ENCODE results near the gene NOM1.

The NOM1 gene

GRCh38 chr7:156962897-156963296, 13.4 kb downstream of the NOM1 start:
- no peak for DNase-seq (ENCODE audit: low read depth)
- Histone ChIP-seq H3K4me1 (ENCODE audit: control insufficient read depth, insufficient read depth, low read length) (no peaks in the 10 kb centered on the region), H3K27me3 (replicated peaks; ENCODE audit: control insufficient read depth, insufficient read depth, low read length) (no peaks in the 10 kb centered on the region), H3K9me3 (ENCODE audit: control insufficient read depth, low read length) (no peaks in the 10 kb centered on the region), H3K36me3 (ENCODE audit: control insufficient read depth, insufficient read depth, low read length, severe bottlenecking) (peaks cover 91% of the 10 kb centered on the region), H3K9ac (ENCODE audit: low read length) (no peak overlapping the region), H3K4me3 (ENCODE audit: low read length) (no peak overlapping the region)

GRCh38 chr7:156963472-156963871, 14.0 kb downstream of the NOM1 start:
- H3K27me3 ChIP-seq (replicated peaks; ENCODE audit: control insufficient read depth, insufficient read depth, low read length): no peaks in the 10 kb centered on the region
- no peak for DNase-seq (ENCODE audit: low read depth)
- H3K9ac ChIP-seq (ENCODE audit: low read length): no peak overlapping the region
- no peaks in the 10 kb centered on the region for H3K4me1 ChIP-seq (ENCODE audit: control insufficient read depth, insufficient read depth, low read length)
- peaks cover 87% of the 10 kb centered on the region for H3K36me3 ChIP-seq (ENCODE audit: control insufficient read depth, insufficient read depth, low read length, severe bottlenecking)
- H3K4me3 ChIP-seq (ENCODE audit: low read length): no peak overlapping the region
- no peaks in the 10 kb centered on the region for H3K9me3 ChIP-seq (ENCODE audit: control insufficient read depth, low read length)

GRCh38 chr7:156964971-156965370, 15.5 kb downstream of the NOM1 start:
- no peak overlapping the region for H3K9ac ChIP-seq (ENCODE audit: low read length)
- peaks cover 86% of the 10 kb centered on the region for H3K36me3 ChIP-seq (ENCODE audit: control insufficient read depth, insufficient read depth, low read length, severe bottlenecking)
- no peaks in the 10 kb centered on the region for H3K9me3 ChIP-seq (ENCODE audit: control insufficient read depth, low read length)
- H3K27me3 ChIP-seq (replicated peaks; ENCODE audit: control insufficient read depth, insufficient read depth, low read length): no peaks in the 10 kb centered on the region
- no peak overlapping the region for H3K4me3 ChIP-seq (ENCODE audit: low read length)
- no peak for DNase-seq (ENCODE audit: low read depth)
- no peaks in the 10 kb centered on the region for H3K4me1 ChIP-seq (ENCODE audit: control insufficient read depth, insufficient read depth, low read length)

GRCh38 chr7:156966387-156966786, 16.9 kb downstream of the NOM1 start:
- Histone ChIP-seq H3K36me3 (ENCODE audit: control insufficient read depth, insufficient read depth, low read length, severe bottlenecking) (peaks cover 83% of the 10 kb centered on the region), H3K9me3 (ENCODE audit: control insufficient read depth, low read length) (no peaks in the 10 kb centered on the region), H3K9ac (ENCODE audit: low read length) (no peak overlapping the region), H3K4me1 (ENCODE audit: control insufficient read depth, insufficient read depth, low read length) (no peaks in the 10 kb centered on the region), H3K27me3 (replicated peaks; ENCODE audit: control insufficient read depth, insufficient read depth, low read length) (no peaks in the 10 kb centered on the region), H3K4me3 (ENCODE audit: low read length) (no peak overlapping the region)
- no peak for DNase-seq (ENCODE audit: low read depth)

GRCh38 chr7:156968183-156968582, 18.7 kb downstream of the NOM1 start:
- no peak for DNase-seq (ENCODE audit: low read depth)
- peaks cover 73% of the 10 kb centered on the region for H3K36me3 ChIP-seq (ENCODE audit: control insufficient read depth, insufficient read depth, low read length, severe bottlenecking)
- no peaks in the 10 kb centered on the region for H3K9me3 ChIP-seq (ENCODE audit: control insufficient read depth, low read length)
- H3K9ac ChIP-seq (ENCODE audit: low read length): no peak overlapping the region
- no peaks in the 10 kb centered on the region for H3K27me3 ChIP-seq (replicated peaks; ENCODE audit: control insufficient read depth, insufficient read depth, low read length)
- H3K4me3 ChIP-seq (ENCODE audit: low read length): no peak overlapping the region
- H3K4me1 ChIP-seq (ENCODE audit: control insufficient read depth, insufficient read depth, low read length): no peaks in the 10 kb centered on the region

GRCh38 chr7:156969972-156970420, 20.5 kb downstream of the NOM1 start:
- H3K4me1 ChIP-seq (ENCODE audit: control insufficient read depth, insufficient read depth, low read length): no peaks in the 10 kb centered on the region
- H3K36me3 ChIP-seq (ENCODE audit: control insufficient read depth, insufficient read depth, low read length, severe bottlenecking): peaks cover 55% of the 10 kb centered on the region
- H3K9ac ChIP-seq (ENCODE audit: low read length): no peak overlapping the region
- H3K27me3 ChIP-seq (replicated peaks; ENCODE audit: control insufficient read depth, insufficient read depth, low read length): no peaks in the 10 kb centered on the region
- peak; percentile 72 for DNase-seq (ENCODE audit: low read depth)
- H3K9me3 ChIP-seq (ENCODE audit: control insufficient read depth, low read length): no peaks in the 10 kb centered on the region
- H3K4me3 ChIP-seq (ENCODE audit: low read length): no peak overlapping the region

GRCh38 chr7:156975620-156976019, 26.1 kb downstream of the NOM1 start:
- no peak overlapping the region for H3K9ac ChIP-seq (ENCODE audit: low read length)
- H3K9me3 ChIP-seq (ENCODE audit: control insufficient read depth, low read length): no peaks in the 10 kb centered on the region
- H3K36me3 ChIP-seq (ENCODE audit: control insufficient read depth, insufficient read depth, low read length, severe bottlenecking): peaks cover 16% of the 10 kb centered on the region
- no peaks in the 10 kb centered on the region for H3K27me3 ChIP-seq (replicated peaks; ENCODE audit: control insufficient read depth, insufficient read depth, low read length)
- DNase-seq (ENCODE audit: low read depth): no peak
- no peak overlapping the region for H3K4me3 ChIP-seq (ENCODE audit: low read length)
- no peaks in the 10 kb centered on the region for H3K4me1 ChIP-seq (ENCODE audit: control insufficient read depth, insufficient read depth, low read length)

GRCh38 chr7:156979007-156979606, 29.6 kb downstream of the NOM1 start:
- H3K27me3 ChIP-seq (replicated peaks; ENCODE audit: control insufficient read depth, insufficient read depth, low read length): no peaks in the 10 kb centered on the region
- H3K9me3 ChIP-seq (ENCODE audit: control insufficient read depth, low read length): no peaks in the 10 kb centered on the region
- H3K9ac ChIP-seq (ENCODE audit: low read length): no peak overlapping the region
- no peak for DNase-seq (ENCODE audit: low read depth)
- no peak overlapping the region for H3K4me3 ChIP-seq (ENCODE audit: low read length)
- H3K36me3 ChIP-seq (ENCODE audit: control insufficient read depth, insufficient read depth, low read length, severe bottlenecking): no peaks in the 10 kb centered on the region
- peaks cover 6% of the 10 kb centered on the region for H3K4me1 ChIP-seq (ENCODE audit: control insufficient read depth, insufficient read depth, low read length)

- no peaks in the 10 kb centered on the region for H3K9me3 ChIP-seq (ENCODE audit: control insufficient read depth, low read length)
- no peak for DNase-seq (ENCODE audit: low read depth)
- peaks cover 6% of the 10 kb centered on the region for H3K4me1 ChIP-seq (ENCODE audit: control insufficient read depth, insufficient read depth, low read length)
- H3K27me3 ChIP-seq (replicated peaks; ENCODE audit: control insufficient read depth, insufficient read depth, low read length): no peaks in the 10 kb centered on the region
- H3K9ac ChIP-seq (ENCODE audit: low read length): no peak overlapping the region
- no peak overlapping the region for H3K4me3 ChIP-seq (ENCODE audit: low read length)
- no peaks in the 10 kb centered on the region for H3K36me3 ChIP-seq (ENCODE audit: control insufficient read depth, insufficient read depth, low read length, severe bottlenecking)
Observed at GRCh38 chr7:156979711-156980110, 30.2 kb downstream of the NOM1 start.

- Histone ChIP-seq H3K9ac (ENCODE audit: low read length) (peak overlapping the region; percentile 72), H3K9me3 (ENCODE audit: control insufficient read depth, low read length) (no peaks in the 10 kb centered on the region), H3K27me3 (replicated peaks; ENCODE audit: control insufficient read depth, insufficient read depth, low read length) (peaks cover 8% of the 10 kb centered on the region), H3K4me1 (ENCODE audit: control insufficient read depth, insufficient read depth, low read length) (peaks cover 6% of the 10 kb centered on the region), H3K4me3 (ENCODE audit: low read length) (peak overlapping the region; percentile 74), H3K36me3 (ENCODE audit: control insufficient read depth, insufficient read depth, low read length, severe bottlenecking) (no peaks in the 10 kb centered on the region)
- peak; percentile 93 for DNase-seq (ENCODE audit: low read depth)
Observed at GRCh38 chr7:156984174-156984891, 34.8 kb downstream of the NOM1 start.

GRCh38 chr7:156985101-156985992, 35.8 kb downstream of the NOM1 start:
- no peak overlapping the region for H3K9ac ChIP-seq (ENCODE audit: low read length)
- H3K27me3 ChIP-seq (replicated peaks; ENCODE audit: control insufficient read depth, insufficient read depth, low read length): peaks cover 8% of the 10 kb centered on the region
- H3K9me3 ChIP-seq (ENCODE audit: control insufficient read depth, low read length): no peaks in the 10 kb centered on the region
- no peak for DNase-seq (ENCODE audit: low read depth)
- no peaks in the 10 kb centered on the region for H3K36me3 ChIP-seq (ENCODE audit: control insufficient read depth, insufficient read depth, low read length, severe bottlenecking)
- H3K4me1 ChIP-seq (ENCODE audit: control insufficient read depth, insufficient read depth, low read length): peaks cover 6% of the 10 kb centered on the region
- H3K4me3 ChIP-seq (ENCODE audit: low read length): no peak overlapping the region

Measured in adipocyte (in vitro differentiated cells).